A549 treated with CpdA at 1 μM for 4 hours (cell line): Measurements from ENCODE around the gene PCLAF. TPM values are rescaled to one million over a fixed set of nuclear protein-coding genes. Genes with fewer than 3 reads are reported as not detected.

ENCODE experiments used
- total RNA-seq: library from RNA; stranded (reverse); fragments of 200-300 nt; extraction: Qiagen RNA extraction; gene quantifications from 5 replicates; pipeline ENCODE4 v1.2.3, GENCODE V29; 2022; ENCODE audit warnings: low read depth

PCLAF gene
- 155 to 299 TPM (median 157 TPM) in 5 replicates for total RNA-seq

GRCh38 chr15:64381000-64381751 is at the start of gene PCLAF:
TSS of gene PCLAF (minus strand) at chr15:64381441. CDS start at chr15:64381371, 70 bp downstream.

GRCh38 chr15:64387562-64388168 is 6.4 kb upstream of the PCLAF start, which contains the start of gene TRIP4:
TSS of gene TRIP4 (plus strand) at chr15:64387836. CDS start at chr15:64387864, 28 bp downstream.

GRCh38 chr15:64355944-64356709 is 25.1 kb downstream of the PCLAF start, which contains the start of gene CSNK1G1:
TSS of gene CSNK1G1 (minus strand) at chr15:64356173. CDS start at chr15:64300499, 55,674 bp downstream.

Other genes with a start within 250 kb of the PCLAF start
- gene SNX22, start 229.7 kb downstream of the PCLAF start, total RNA-seq, result 0.47 to 1.6 TPM (median 1.2 TPM) in 5 replicates
- gene PPIB, start 218.4 kb downstream of the PCLAF start, total RNA-seq, result 782 to 886 TPM (median 878 TPM) in 5 replicates
- 14.7 to 17.9 TPM (median 16.5 TPM) in 5 replicates for gene CSNK1G1, start 25.3 kb downstream of the PCLAF start, total RNA-seq
- 23.9 to 33.1 TPM (median 27.0 TPM) in 5 replicates for gene TRIP4, start 6.4 kb upstream of the PCLAF start, total RNA-seq
- 17.6 to 23.8 TPM (median 23.6 TPM) in 5 replicates for gene ZNF609, start 79.1 kb upstream of the PCLAF start, total RNA-seq